NCI-H2107 treated with DMSO at 0.1 percent for 48 hours (cell line): ENCODE results near the gene MED26.
"Not testable (repeated sequence)": the region's sequence is repeated elsewhere in the genome, so short reads cannot be mapped to it uniquely, and the experiment has no call there.

ENCODE experiments used
- DNase-seq: peaks from one replicate; lab custom pipeline; 2025; ENCODE audit not compliant: unreplicated experiment; lab: John Stamatoyannopoulos, UW

MED26 gene

GRCh38 chr19:16628183-16628983 lies at the start of gene MED26:
TSS of gene MED26 (minus strand) at chr19:16628204. CDS start at chr19:16627943, 261 bp downstream.
- DNase-seq = peak; percentile 80

- DNase-seq = no peak
Observed at GRCh38 chr19:16677055-16677454, 49.1 kb upstream of the MED26 start.

- no peak for DNase-seq
Observed at GRCh38 chr19:16676101-16676798, 48.2 kb upstream of the MED26 start.

GRCh38 chr19:16673839-16674238 lies 45.8 kb upstream of the MED26 start:
- DNase-seq = not testable (repeated sequence)

GRCh38 chr19:16673231-16673630 lies 45.2 kb upstream of the MED26 start:
- DNase-seq = no peak

GRCh38 chr19:16671652-16672274 lies 43.8 kb upstream of the MED26 start:
- no peak for DNase-seq

- no peak for DNase-seq
Observed at GRCh38 chr19:16670291-16670690, 42.3 kb upstream of the MED26 start.

- not testable (repeated sequence) for DNase-seq
Observed at GRCh38 chr19:16668702-16669101, 40.7 kb upstream of the MED26 start.

- no peak for DNase-seq
Observed at GRCh38 chr19:16668176-16668575, 40.2 kb upstream of the MED26 start.

- DNase-seq = no peak
Observed at GRCh38 chr19:16661480-16662034, 33.6 kb upstream of the MED26 start.

- no peak for DNase-seq
Observed at GRCh38 chr19:16660763-16661479, 32.9 kb upstream of the MED26 start, which contains the start of gene TMEM38A. TSS of gene TMEM38A (plus strand) at chr19:16661139. CDS start at chr19:16661218, 79 bp downstream.

GRCh38 chr19:16659832-16660708 lies 32.1 kb upstream of the MED26 start, which contains the start of gene SMIM7:
TSS of gene SMIM7 (minus strand) at chr19:16660144. CDS start at chr19:16660110, 34 bp downstream.
- peak; percentile 92 for DNase-seq

- DNase-seq = no peak
Observed at GRCh38 chr19:16659464-16659831, 31.4 kb upstream of the MED26 start.

- no peak for DNase-seq
Observed at GRCh38 chr19:16657384-16657783, 29.4 kb upstream of the MED26 start.

GRCh38 chr19:16655727-16656126 lies 27.7 kb upstream of the MED26 start:
- no peak for DNase-seq

- no peak for DNase-seq
Observed at GRCh38 chr19:16654627-16655026, 26.6 kb upstream of the MED26 start.

- no peak for DNase-seq
Observed at GRCh38 chr19:16654140-16654539, 26.1 kb upstream of the MED26 start.

GRCh38 chr19:16652854-16653253 lies 24.9 kb upstream of the MED26 start:
- no peak for DNase-seq

GRCh38 chr19:16651421-16652188 lies 23.6 kb upstream of the MED26 start:
- DNase-seq = not testable (repeated sequence)
